GM12864 (cell line): ENCODE results near the gene FCRLA.
A peak's percentile ranks its signal among the peaks of the same experiment; 100 is the strongest.

Experiments
- DNase-seq: peaks from one replicate; pipeline ENCODE4 v3.0.0-alpha.2; 2011; ENCODE audit warnings: low read depth
- H3K4me3 ChIP-seq: 2 replicates; pipeline ENCODE4 v1.5.1; 2011; ENCODE audit warnings: mild to moderate bottlenecking, low read depth, low read length, control low read depth
- TF ChIP-seq, protein P1 (sequence below): IDR thresholded peaks from 2 replicates; pipeline ENCODE4 v1.5.1; 2011; ENCODE audit warnings: low read depth, mild to moderate bottlenecking, moderate library complexity, low read length, control low read depth, inconsistent platforms; ENCODE audit errors: missing control alignments

Gene FCRLA

DNA sequence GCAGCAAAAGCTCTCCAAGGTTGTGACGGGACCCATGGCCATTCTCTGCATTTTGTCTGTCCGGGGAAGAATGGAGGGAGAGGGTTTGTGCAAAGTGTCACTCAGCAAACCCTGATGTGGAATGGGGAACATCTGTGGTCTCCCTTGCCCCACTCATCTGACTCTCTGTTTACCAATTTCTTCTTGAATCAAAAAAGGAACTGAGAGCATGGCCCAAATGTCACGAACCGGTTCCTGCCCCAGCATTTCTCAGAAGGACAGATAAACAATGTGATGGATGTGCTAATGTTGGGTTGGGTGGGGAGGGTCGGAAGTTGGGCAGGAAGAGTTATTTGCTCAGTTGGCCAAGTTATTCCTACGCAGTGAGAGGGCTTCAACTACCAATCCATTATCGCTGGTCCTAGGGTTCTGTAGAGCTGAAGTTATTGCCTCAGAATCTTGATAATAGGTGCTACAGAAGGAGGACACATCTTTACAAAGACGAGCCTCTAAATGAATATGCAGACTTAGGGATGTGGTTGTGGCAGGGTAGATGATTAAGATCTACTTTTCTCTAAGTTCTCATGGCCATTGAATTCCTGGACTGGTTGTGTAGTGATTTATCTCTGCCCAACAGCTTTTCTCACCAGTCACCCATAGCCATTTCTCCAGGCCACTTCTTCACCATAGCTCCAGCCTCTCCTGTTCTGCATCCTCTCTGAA lies 33.0 kb downstream of the FCRLA start:
- H3K4me3 ChIP-seq: no peak overlapping the region
- peak; percentile 82 for DNase-seq
- TF ChIP-seq, protein P1, sequence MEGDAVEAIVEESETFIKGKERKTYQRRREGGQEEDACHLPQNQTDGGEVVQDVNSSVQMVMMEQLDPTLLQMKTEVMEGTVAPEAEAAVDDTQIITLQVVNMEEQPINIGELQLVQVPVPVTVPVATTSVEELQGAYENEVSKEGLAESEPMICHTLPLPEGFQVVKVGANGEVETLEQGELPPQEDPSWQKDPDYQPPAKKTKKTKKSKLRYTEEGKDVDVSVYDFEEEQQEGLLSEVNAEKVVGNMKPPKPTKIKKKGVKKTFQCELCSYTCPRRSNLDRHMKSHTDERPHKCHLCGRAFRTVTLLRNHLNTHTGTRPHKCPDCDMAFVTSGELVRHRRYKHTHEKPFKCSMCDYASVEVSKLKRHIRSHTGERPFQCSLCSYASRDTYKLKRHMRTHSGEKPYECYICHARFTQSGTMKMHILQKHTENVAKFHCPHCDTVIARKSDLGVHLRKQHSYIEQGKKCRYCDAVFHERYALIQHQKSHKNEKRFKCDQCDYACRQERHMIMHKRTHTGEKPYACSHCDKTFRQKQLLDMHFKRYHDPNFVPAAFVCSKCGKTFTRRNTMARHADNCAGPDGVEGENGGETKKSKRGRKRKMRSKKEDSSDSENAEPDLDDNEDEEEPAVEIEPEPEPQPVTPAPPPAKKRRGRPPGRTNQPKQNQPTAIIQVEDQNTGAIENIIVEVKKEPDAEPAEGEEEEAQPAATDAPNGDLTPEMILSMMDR: no peak

DNA sequence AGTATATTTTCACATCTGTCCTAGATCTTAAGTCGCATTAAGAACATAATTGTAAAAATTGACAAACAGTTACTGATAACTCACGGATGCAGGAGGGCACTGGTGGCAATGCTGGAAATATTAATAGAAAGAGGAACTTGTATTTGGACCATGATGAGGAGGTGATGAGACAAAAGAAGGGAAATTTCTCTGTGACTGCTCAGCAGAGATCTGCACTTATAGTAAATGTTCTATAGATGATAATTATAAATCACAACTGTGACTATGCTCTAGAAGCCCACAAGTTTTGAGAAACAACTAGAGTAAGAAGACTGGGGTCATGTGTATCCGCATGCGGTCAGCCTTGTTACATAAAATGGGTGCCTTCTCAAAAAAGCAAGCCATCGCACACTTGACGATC lies 33.9 kb downstream of the FCRLA start:
- no peak for DNase-seq
- TF ChIP-seq, protein P1: no peak
- H3K4me3 ChIP-seq: no peak overlapping the region

DNA sequence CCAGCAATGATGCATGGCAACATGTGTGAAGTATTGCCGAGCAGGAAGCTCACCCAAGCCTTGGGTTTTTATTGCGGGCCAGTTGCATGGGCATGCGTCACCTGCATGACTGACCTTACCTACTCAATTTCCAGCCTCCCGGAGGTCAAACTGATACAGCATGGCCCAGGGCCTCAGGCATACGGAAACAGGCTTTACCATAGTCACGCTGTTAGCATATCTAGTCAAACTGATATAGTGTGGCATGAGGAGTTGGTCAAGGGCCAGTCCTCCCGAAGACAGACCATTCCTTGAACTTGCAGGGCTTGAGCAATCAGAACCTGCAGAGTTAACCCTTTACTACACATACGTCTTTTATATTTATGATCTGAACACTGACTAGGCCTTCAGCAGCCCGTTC lies 36.2 kb downstream of the FCRLA start:
- no peak overlapping the region for H3K4me3 ChIP-seq
- DNase-seq: no peak
- TF ChIP-seq, protein P1: no peak

DNA sequence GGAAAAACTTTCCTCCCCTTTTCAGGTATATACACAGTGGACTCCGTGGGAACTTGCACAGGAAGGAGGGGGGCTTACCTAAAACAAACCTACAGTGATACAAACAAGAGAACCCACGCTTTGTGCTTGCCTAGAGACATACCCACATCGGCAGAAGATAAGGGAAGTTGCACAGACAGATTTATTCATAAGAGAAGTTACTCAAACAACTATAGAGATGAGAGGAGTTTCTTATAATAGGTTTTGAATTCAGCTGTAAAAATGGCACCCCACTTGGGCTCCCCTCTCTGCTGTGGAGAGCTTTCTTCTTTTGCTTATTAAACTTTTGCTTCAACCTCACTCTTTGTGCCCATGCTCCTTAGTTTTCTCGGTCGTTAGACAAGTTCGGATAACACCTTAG lies 40.8 kb downstream of the FCRLA start:
- H3K4me3 ChIP-seq: peak overlapping the region; percentile 23
- DNase-seq: no peak
- TF ChIP-seq, protein P1: no peak

DNA sequence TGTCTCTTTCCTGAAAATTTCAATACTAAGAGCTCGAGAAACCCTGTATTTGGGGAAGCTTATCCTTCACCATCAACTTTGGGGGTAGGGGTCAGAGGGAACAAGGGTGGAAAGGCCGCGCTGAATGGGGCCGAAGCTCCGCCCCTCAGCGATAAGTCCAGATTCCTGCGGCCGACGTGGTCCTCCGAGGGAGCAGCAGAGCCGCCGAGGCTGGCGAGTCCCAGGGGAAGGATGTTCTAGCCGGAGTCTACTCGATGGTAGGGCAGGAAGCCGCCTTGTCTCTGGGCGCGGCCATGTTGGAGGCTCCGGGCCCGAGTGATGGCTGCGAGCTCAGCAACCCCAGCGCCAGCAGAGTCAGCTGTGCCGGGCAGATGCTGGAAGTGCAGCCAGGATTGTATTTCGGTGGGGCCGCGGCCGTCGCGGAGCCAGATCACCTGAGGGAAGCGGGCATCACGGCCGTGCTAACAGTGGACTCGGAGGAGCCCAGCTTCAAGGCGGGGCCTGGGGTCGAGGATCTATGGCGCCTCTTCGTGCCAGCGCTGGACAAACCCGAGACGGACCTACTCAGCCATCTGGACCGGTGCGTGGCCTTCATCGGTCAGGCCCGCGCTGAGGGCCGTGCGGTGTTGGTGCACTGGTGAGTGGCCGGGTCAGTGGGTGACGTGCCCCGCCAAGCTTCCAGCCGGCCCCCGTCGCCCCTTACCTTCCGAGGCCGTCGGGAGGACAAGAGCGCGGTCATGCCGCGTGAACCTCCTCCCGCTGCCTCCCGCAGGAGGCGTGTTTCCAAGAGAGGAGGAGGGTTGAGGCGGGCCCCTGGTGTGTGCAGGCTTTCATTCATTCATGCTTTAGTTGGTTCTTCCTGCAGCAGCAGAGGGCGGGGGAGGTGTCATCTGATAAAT lies 42.7 kb downstream of the FCRLA start, which contains the start of gene DUSP12:
DUSP12 (plus strand) TSS at position 278 of the 899 bp plus-strand sequence; CDS start at position 294, 16 bp downstream.
- H3K4me3 ChIP-seq: peak within 1 kb of the TSS; percentile 66
- TF ChIP-seq, protein P1: no peak
- peak; percentile 91 for DNase-seq

DNA sequence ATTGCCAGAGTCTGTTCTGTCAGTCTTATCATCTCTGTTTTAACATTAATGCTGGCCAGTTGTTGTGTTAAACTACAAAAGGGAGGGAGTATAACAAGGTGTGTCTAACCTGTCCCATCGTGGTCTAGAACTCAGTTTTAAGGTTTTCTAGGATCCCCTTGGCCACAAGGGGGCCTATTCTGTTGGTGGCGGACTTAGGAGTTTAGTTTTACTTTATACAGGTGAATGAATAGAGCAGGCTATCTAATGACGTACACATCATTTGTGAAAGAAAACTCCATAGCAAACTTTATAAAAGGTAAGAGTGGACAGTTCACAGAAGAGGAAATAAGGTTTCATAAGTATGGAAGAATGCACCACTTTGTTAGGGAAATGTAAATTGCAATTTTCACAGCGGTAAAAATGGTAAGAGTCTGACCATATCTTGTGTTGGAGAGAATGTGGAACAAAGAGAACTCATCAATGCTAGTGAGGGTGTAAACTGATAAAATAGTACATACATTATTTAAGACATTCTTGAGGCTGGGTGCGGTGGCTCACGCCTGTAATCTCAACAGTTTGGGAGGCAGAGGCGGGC lies 56.6 kb downstream of the FCRLA start:
- TF ChIP-seq, protein P1: peak; percentile 69
- no peak overlapping the region for H3K4me3 ChIP-seq
- DNase-seq: no peak
